A549 (cell line): ENCODE measurements around the gene FOXK1. TPM values are rescaled to one million over a fixed set of nuclear protein-coding genes. Genes with fewer than 3 reads are reported as not detected.

Experiments used
- ATAC-seq, 2 experiments: fragments of 200-7000 bp in 1 of 2; fragments of >200 bp in 1 of 2; cut with Nextera tagmentation in 1 of 2; cut with Tn5 transposase in 1 of 2; 3 replicates each; pipeline versions ENCODE4 v1.8.0 to v1.9.1; 2018 to 2020; ENCODE audit warnings: mild to moderate bottlenecking in 1 of 2, moderate library complexity in 1 of 2
- CTCF ChIA-PET: fragments of 300-600 bp; sonication (Branson Sonifier 250); formaldehyde crosslinking; extraction: SDS; loops from one replicate; lab custom pipeline; 2021; ENCODE audit warnings: antibody characterized with exemption, inconsistent platforms; lab: Yijun Ruan, JAX
- POLR2A ChIA-PET: fragments of 350-600 bp; formaldehyde crosslinking; extraction: SDS; loops from one replicate; lab custom pipeline; 2021; ENCODE audit warnings: antibody characterized with exemption, inconsistent platforms; lab: Yijun Ruan, JAX
- DNase-seq, 2 experiments: peaks; one replicate each; pipeline versions ENCODE4 v3.0.0 to v3.0.0-alpha.2; 2011 to 2016; ENCODE audit warnings: low read depth in 1 of 2, low spot score in 1 of 2
- FAIRE-seq: peaks from 2 replicates; lab custom pipeline; 2011; peaks lifted over from hg19 to GRCh38; lab: Jason Lieb, UNC
- H3K27ac ChIP-seq, 2 experiments: fragments of >200 bp; sonication (Bioruptor Twin); formaldehyde crosslinking; 3 replicates each; pipeline ENCODE4 v1.5.1; 2016 to 2017
- H3K4me1 ChIP-seq: fragments of >200 bp; sonication (Bioruptor Twin); formaldehyde crosslinking; 3 replicates; pipeline ENCODE4 v1.6.1; 2016
- H3K4me2 ChIP-seq: fragments of >200 bp; sonication (Bioruptor Twin); formaldehyde crosslinking; 3 replicates; pipeline ENCODE4 v1.6.1; 2016
- H3K4me3 ChIP-seq: fragments of >200 bp; sonication (Bioruptor Twin); formaldehyde crosslinking; 3 replicates; pipeline ENCODE4 v1.5.1; 2016
- H3K9me3 ChIP-seq: fragments of >200 bp; sonication (Bioruptor Twin); formaldehyde crosslinking; 3 replicates; pipeline ENCODE4 v1.6.1; 2016
- CHD4 ChIP-seq: fragments of 200-600 bp; sonication (generic); IDR thresholded peaks from 2 replicates; pipeline ENCODE4 v1.6.1; 2016; ENCODE audit warnings: antibody characterized with exemption, mild to moderate bottlenecking, borderline replicate concordance
- EHF ChIP-seq: fragments of 250-450 bp; sonication (Bioruptor Pico); IDR thresholded peaks from 2 replicates; pipeline ENCODE4 v1.5.0; 2020; ENCODE audit warnings: mild to moderate bottlenecking
- FOSL2 ChIP-seq, 2 experiments: fragments of 450-650 bp in 1 of 2; fragments of >200 bp in 1 of 2; sonication (Bioruptor Twin) in 1 of 2; formaldehyde crosslinking; IDR thresholded peaks; 2 replicates each; pipeline versions ENCODE4 v1.5.0 to v1.6.1; 2016 to 2020; ENCODE audit warnings: mild to moderate bottlenecking in 1 of 2, moderate library complexity in 1 of 2
- HES2 ChIP-seq: fragments of >200 bp; sonication (Bioruptor Twin); formaldehyde crosslinking; IDR thresholded peaks from 2 replicates; pipeline ENCODE4 v1.6.1; 2016
- HMGXB4 ChIP-seq: fragments of 250-450 bp; sonication (Bioruptor Pico); IDR thresholded peaks from 2 replicates; pipeline ENCODE4 v1.5.0; 2021; ENCODE audit warnings: mild to moderate bottlenecking, moderate library complexity, borderline replicate concordance
- HOXB13 ChIP-seq: fragments of 250-450 bp; sonication (Bioruptor Pico); IDR thresholded peaks from 2 replicates; pipeline ENCODE4 v1.5.0; 2020; ENCODE audit warnings: low read depth, mild to moderate bottlenecking, moderate library complexity
- JUN ChIP-seq, 2 experiments: fragments of >200 bp; sonication (Bioruptor Twin); formaldehyde crosslinking; IDR thresholded peaks; 2 replicates in 1 of 2; 3 replicates in 1 of 2; pipeline ENCODE4 v1.6.1; 2016 to 2017
- KDM1A ChIP-seq: fragments of 200-600 bp; sonication (generic); IDR thresholded peaks from 2 replicates; pipeline ENCODE4 v1.6.1; 2016; ENCODE audit warnings: low read depth, mild to moderate bottlenecking
- NR3C1 ChIP-seq: fragments of >200 bp; sonication (Bioruptor Twin); formaldehyde crosslinking; IDR thresholded peaks from 3 replicates; pipeline ENCODE4 v1.6.1; 2017
- POLR2A ChIP-seq: IDR thresholded peaks from 2 replicates; pipeline ENCODE4 v1.6.1; 2012; ENCODE audit warnings: mild to moderate bottlenecking, low read length
- POLR2AphosphoS2 ChIP-seq: conservative IDR thresholded peaks from 2 replicates; pipeline ENCODE4 v1.6.1; 2012; ENCODE audit warnings: low read length, improper control_type of control experiment, inconsistent platforms
- RARB ChIP-seq: fragments of 250-450 bp; sonication (Bioruptor Pico); IDR thresholded peaks from 2 replicates; pipeline ENCODE4 v1.8.0; 2021; ENCODE audit warnings: mild to moderate bottlenecking, moderate library complexity
- RCOR1 ChIP-seq: fragments of 150-350 bp; IDR thresholded peaks from 2 replicates; pipeline ENCODE4 v1.6.1; 2014; ENCODE audit warnings: antibody characterized with exemption, low read length, low read depth
- REST ChIP-seq: fragments of 200-600 bp; sonication (generic); IDR thresholded peaks from 2 replicates; pipeline ENCODE4 v1.6.1; 2016; ENCODE audit warnings: antibody characterized with exemption, mild to moderate bottlenecking, moderate library complexity
- RFX5 ChIP-seq: fragments of 450-650 bp; IDR thresholded peaks from 2 replicates; pipeline ENCODE4 v1.7.1; 2014; ENCODE audit warnings: antibody characterized with exemption, mild to moderate bottlenecking, moderate library complexity
- SREBF2 ChIP-seq: fragments of 450-650 bp; IDR thresholded peaks from 2 replicates; pipeline ENCODE4 v1.6.1; 2014; ENCODE audit warnings: mild to moderate bottlenecking, moderate library complexity
- TFCP2L1 ChIP-seq: fragments of 250-450 bp; sonication (Bioruptor Pico); IDR thresholded peaks from 2 replicates; pipeline ENCODE4 v1.5.0; 2021; ENCODE audit warnings: mild to moderate bottlenecking
- USF2 ChIP-seq: fragments of 450-650 bp; IDR thresholded peaks from 2 replicates; pipeline ENCODE4 v1.6.1; 2014; ENCODE audit warnings: antibody characterized with exemption
- ZFP36 ChIP-seq: fragments of 450-650 bp; IDR thresholded peaks from 2 replicates; pipeline ENCODE4 v1.6.1; 2014; ENCODE audit warnings: borderline replicate concordance; ENCODE audit not compliant: partially characterized antibody
- WGBS: methylation state at CpG from one replicate; pipeline ENCODE4 v1.1.6; 2017; ENCODE audit errors: missing lambda C conversion rate; 5-methylcytosine and 5-hydroxymethylcytosine counted together
- polyA plus RNA-seq, 4 experiments: library from polyadenylated mRNA; depleted of rRNA in 3 of 4; stranded (reverse); fragments of >200 nt; fragmentation: RNase III in 1 of 4; extraction: RNeasy Plus Mini Kit Qiagen cat#74134 plus additional on column Dnase treatment in 1 of 4; gene quantifications; 2 replicates in 3 of 4; 3 replicates in 1 of 4; pipeline ENCODE4 v1.2.3, GENCODE V29; 2011 to 2017
- TF ChIP-seq, protein P1 (sequence below): IDR thresholded peaks from 2 replicates; pipeline ENCODE4 v1.6.1; 2012

FOXK1 gene
- polyA plus RNA-seq, 2 of the 4 experiments (the other 2 are of a cell fraction), result 6.8 to 10.9 TPM

DNA sequence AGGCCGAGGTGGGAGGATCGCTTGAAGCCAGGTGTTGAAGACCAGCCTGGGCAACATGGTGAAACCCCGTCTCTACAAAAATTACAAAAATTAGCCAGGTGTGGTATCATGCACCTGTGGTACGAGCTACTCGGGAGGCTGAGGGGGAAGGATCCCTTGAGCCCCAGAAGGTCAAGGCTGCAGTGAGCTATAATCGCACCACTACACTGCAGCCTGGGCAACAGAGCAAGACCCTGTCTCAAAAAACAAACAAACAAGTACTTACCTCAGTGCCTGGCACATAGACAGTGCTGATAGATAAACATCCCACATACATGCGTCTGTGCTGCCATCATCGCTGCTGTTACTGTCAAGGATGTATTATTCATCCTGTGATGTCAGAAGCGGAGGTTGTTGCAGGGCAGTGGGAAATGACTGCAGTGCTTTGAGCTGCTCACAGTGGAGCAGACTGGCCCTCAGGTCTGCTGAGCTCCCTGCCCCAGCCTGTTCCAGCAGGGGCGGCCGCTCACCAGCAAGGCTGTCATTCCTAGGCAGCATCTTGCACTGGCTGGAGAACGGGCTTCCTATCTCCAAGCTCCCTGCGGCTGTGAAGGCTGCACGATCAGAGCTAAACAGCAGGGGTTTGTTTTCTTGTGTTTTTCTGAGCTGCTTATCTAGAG is 18.6 kb downstream of the FOXK1 start:
- DNase-seq (peak in 1 of 2 experiments; percentile 60), FAIRE-seq (no peak), ATAC-seq (peak; percentile 57 to 62; a peak in 5 of 6 replicates)
- no peaks in the 10 kb centered on the region for H3K9me3 ChIP-seq
- POLR2A ChIA-PET, result interaction anchor here (1.2 kb wide), 1 partner anchor 59 kb away, joined by 3 read pairs; no protein-coding TSS in a partner anchor
- no peak overlapping the region for H3K4me3 ChIP-seq
- CTCF ChIA-PET, result interaction anchor here (0.5 to 1.7 kb wide), 8 partner anchors 12 to 1271 kb away, joined by 3 to 7 read pairs (median 3); no protein-coding TSS in a partner anchor
- H3K27ac ChIP-seq, result peak overlapping the region in 1 of 2 experiments; percentile 13; a peak in 1 of 6 replicates
- 90% methylated on average over 12 of the region's 14 CpGs for WGBS
- TF ChIP-seq HOXB13 (CRISPR knock-in tag), result no peak
- no peak for TF ChIP-seq JUN (IDR thresholded peaks at IDR 0.05)
- TF ChIP-seq HMGXB4, result no peak
- no peak for TF ChIP-seq TFCP2L1
- no peak for TF ChIP-seq POLR2A
- TF ChIP-seq RARB (CRISPR knock-in tag), result no peak
- no peak for TF ChIP-seq USF2
- no peak for TF ChIP-seq HES2
- no peak for TF ChIP-seq SREBF2
- TF ChIP-seq CHD4, result no peak
- no peak for TF ChIP-seq RFX5
- no peak for TF ChIP-seq EHF (CRISPR knock-in tag)
- H3K4me2 ChIP-seq, result 0 out of 3 replicates have a peak overlapping the region, but pooled peaks have one; percentile 2
- H3K4me1 ChIP-seq, result peaks cover 15% of the 10 kb centered on the region

DNA sequence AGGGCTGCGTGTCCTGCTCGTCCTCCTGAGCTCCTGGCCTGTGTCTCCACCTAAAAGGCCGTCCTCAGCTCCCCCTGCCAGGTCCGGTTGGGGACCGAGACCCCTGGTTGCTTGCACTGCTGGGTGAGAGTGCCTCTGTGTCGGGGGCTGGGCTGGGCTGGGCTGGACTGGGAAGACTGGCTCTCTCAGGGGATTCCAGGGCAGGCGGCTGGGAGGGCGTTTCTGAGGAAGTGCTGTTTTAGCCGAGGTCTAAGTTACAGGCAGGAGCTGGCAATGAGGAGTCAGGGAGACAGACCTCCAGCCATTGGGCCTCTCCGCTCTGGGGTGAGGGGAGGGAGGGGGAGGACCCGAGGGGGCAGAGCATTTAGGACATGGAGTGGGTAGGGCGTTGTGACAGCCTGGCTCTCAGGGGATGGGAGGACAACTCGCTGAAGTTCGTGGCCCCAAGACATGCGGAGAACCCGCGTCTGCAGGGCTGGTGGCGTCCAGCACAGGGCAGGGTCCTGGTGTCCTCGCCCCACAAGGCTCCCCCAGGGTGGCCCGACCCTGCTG is 20.9 kb downstream of the FOXK1 start:
- H3K4me2 ChIP-seq, result no peak overlapping the region
- FAIRE-seq, result no peak
- CTCF ChIA-PET, result interaction anchor here (1.0 to 1.9 kb wide), 3 partner anchors 12 to 71 kb away, joined by 3 to 5 read pairs (median 4); no protein-coding TSS in a partner anchor

More for the DNA sequence above, 20.9 kb downstream of the FOXK1 start:
- Histone ChIP-seq H3K9me3 (no peaks in the 10 kb centered on the region), H3K4me3 (no peak overlapping the region), H3K27ac (peak overlapping the region in 1 of 2 experiments; percentile 22; a peak in 1 of 6 replicates), H3K4me1 (peaks cover 26% of the 10 kb centered on the region)
- DNase-seq, result no peak
- TF ChIP-seq REST, result no peak
- TF ChIP-seq FOSL2 (IDR thresholded peaks at IDR 0.05), result no peak
- no peak for TF ChIP-seq FOSL2 (CRISPR knock-in tag; IDR thresholded peaks at IDR 0.05)
- no peak for TF ChIP-seq ZFP36
- no peak for TF ChIP-seq POLR2A
- TF ChIP-seq POLR2AphosphoS2, result no peak
- no peak for TF ChIP-seq RCOR1
- TF ChIP-seq NR3C1, result no peak
- TF ChIP-seq KDM1A, result no peak
- TF ChIP-seq, protein P1, sequence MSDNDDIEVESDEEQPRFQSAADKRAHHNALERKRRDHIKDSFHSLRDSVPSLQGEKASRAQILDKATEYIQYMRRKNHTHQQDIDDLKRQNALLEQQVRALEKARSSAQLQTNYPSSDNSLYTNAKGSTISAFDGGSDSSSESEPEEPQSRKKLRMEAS, result no peak
- POLR2A ChIA-PET, result no interaction called here
- WGBS, result 97% methylated on average over 13 of the region's 20 CpGs
- no peak for ATAC-seq
